Activated CD4-positive, CD25-positive, alpha-beta regulatory T cell treated with anti-CD3 and anti-CD28 coated beads, Interleukin-2, amount 50 U/mL, for 24 hours (primary cell): ENCODE results near the gene PTPRD.

Source experiments
- ATAC-seq, 2 donors: fragments of 150-1000 bp; cut with Tn5 transposase; one replicate each; pipeline ENCODE4 v1.10.0; 2021; ENCODE audit warnings: mild to moderate bottlenecking in 1 of 2, moderate library complexity in 1 of 2

The PTPRD gene

DNA sequence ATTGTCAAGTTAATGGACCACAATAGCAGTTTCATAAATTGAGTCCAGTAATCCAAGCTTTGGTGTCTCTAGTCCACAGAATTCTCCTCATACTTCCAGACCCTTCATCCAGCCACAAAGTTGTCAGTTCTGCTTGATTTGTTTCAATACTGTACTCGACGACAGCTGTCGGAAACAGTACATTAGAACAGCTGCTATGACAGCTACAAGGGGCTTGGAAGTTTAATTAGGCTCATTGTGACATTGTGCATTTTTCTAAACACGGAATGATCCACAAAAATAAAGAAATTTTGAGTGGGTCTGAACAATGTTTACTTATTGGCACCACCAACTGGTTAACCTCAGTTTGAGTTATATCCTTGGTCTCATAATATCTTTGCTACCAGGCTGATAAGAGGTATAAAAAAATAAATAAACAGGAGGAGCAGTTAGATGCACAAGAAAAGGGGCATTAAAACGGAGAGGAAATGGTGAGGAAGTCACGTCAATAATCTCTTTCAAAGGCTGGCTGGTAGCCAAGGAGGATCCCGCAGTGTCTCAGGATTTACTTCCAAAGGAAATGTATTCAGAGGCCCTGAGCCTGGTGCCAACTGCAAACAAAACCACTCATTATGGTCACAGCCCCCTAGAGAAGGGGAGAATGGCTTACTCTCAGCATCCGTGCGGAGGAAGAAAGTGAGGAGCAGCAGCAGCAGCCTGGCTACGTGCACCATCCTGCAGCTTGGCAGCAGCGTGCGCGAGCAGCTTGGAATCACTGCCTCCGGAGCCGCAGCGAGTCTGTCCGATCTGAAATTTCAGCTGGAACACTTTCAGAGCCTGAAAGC, 1879.5 kb downstream of the PTPRD start:
- ATAC-seq, result no peak

GRCh38 chr9:8732367-8733075, 1880.3 kb downstream of the PTPRD start:
- no peak for ATAC-seq

- ATAC-seq, result no peak
Observed at GRCh38 chr9:8730618-8731017, 1882.2 kb downstream of the PTPRD start.

- no peak for ATAC-seq
Observed at GRCh38 chr9:8728910-8729309, 1883.9 kb downstream of the PTPRD start.

DNA sequence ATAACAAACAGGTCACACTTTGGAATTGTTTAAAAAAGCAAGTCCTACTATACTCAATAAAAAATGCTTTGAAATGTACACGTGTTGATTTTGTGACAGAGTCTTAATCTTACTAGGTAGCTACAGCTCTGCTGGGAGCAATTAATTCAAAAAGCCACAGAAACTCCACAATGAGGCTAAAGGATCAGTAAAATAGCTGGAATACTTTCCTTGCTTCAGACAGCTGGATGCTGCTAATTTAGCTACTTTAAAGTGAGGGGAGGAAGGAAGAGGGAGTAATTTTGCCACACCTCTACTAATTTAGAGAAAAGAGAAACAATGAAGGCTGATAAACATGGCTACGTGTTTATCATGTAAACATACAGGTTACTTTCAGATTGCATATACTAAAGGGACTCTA, 1885.6 kb downstream of the PTPRD start:
- no peak for ATAC-seq

DNA sequence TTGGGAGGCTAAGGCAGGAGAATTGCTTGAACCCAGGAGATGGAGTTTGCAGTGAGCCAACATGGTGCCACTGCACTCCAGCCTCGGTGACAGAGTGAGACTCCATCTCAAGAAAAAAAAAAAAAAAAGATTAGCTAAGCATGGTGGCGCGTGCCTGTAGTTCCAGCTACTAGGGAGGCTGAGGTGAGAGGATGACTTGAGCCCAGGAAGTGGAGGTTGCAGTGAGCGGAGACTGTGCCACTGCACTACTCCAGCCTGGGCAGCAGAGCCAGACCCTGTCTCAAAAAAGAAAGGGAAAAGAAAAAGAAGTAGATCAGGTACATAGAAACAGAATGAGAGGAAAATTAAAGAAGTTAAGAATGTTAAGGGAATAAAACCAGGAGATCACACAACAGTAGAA, 1886.1 kb downstream of the PTPRD start:
- no peak for ATAC-seq

DNA sequence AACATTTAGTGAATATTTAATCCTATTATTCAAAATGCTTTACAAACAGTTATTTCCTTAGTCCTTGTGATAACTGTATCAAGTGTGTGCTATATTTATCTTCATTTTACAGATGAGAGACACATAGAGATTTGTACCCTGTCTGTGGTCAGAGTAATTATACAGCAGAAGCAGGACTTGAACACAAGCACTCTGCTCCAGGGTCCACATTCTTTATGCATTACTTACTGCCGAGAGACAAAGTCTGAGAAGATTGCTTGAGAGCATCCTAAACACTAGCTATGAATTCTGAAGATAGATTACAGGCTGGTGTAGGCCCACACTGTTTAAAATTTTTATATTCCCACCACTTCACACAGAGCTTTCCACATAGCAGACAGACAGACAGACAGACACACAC, 1887.2 kb downstream of the PTPRD start:
- no peak for ATAC-seq

GRCh38 chr9:8724284-8725018, 1888.4 kb downstream of the PTPRD start:
- ATAC-seq, result no peak

GRCh38 chr9:8723195-8723594, 1889.6 kb downstream of the PTPRD start:
- ATAC-seq, result no peak

- ATAC-seq, result no peak
Observed at GRCh38 chr9:8719833-8720486, 1892.8 kb downstream of the PTPRD start.

DNA sequence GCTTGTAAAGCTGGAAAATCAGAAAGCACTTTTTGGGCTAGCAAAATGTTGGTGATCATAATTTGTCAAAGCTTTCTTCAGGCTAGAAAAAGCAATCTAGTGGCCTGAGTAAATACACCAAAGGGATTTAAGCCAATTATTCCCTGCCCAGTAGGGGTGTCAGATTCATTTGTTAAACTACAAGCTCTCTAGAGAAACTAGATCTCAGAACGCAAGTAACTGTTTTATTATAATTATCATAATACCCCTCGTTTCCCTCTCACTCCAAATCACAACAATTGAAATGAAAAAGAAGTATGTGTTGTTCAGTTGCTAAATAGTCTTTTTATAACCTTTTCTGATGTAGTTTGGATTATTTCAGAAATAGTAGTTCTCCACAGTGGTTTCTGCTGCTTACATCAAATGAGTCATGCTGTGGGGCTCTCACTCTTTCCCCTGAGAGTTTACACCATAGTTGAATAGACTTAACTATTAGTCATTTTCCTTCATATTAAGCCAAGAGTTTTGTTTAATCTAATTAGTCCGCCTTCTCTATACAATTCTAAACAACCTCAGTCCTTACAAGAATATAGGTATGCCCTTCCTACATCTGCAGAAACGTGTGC, 1894.6 kb downstream of the PTPRD start:
- ATAC-seq, result no peak

- no peak for ATAC-seq
Observed at GRCh38 chr9:8717146-8717545, 1895.7 kb downstream of the PTPRD start.

DNA sequence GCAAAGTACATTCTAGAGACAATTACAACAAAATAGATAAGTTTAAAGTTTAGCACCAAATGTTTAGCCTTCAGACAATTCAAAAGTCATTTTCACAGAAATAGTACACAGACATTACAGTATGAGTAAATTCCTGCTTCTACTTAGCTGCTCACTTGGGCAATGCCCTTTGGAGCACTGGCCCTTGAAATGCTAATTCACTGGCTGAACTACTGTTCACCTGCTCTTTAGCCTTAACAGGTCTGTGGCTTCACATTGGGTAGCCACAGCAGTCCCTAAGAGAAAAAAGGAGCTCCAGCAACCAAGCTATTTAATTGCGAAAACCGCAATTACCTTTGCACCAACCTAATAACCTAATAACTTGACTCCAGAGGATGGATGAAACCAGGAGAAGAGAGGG, 1897.0 kb downstream of the PTPRD start:
- no peak for ATAC-seq

- ATAC-seq, result no peak
Observed at GRCh38 chr9:8713811-8714165, 1899.0 kb downstream of the PTPRD start.

DNA sequence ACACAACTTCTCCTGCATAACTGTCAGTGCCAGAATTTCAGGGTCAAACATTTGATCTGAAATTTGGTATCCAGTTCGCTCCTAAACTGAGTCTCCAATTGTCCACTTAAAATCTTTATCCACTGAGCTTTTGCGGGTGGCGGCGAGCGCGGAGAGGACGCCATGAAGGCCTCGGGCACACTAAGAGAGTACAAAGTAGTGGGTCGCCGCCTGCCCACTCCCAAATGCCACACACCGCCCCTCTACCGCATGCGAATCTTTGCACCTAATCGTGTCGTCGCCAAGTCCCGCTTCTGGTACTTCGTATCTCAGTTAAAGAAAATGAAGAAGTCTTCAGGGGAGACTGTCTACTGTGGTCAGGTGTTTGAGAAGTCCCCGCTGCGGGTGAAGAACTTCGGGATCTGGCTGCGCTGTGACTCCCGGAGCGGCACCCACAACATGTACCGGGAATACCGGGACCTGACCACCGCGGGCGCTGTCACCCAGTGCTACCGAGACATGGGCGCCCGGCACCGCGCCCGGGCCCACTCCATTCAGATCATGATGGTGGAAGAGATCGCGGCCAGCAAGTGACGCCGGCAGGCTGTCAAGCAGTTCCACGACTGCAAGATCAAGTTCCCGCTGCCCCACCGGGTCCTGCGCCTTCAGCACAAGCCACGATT, 1899.5 kb downstream of the PTPRD start:
- no peak for ATAC-seq

- no peak for ATAC-seq
Observed at GRCh38 chr9:8709731-8710130, 1903.1 kb downstream of the PTPRD start.

DNA sequence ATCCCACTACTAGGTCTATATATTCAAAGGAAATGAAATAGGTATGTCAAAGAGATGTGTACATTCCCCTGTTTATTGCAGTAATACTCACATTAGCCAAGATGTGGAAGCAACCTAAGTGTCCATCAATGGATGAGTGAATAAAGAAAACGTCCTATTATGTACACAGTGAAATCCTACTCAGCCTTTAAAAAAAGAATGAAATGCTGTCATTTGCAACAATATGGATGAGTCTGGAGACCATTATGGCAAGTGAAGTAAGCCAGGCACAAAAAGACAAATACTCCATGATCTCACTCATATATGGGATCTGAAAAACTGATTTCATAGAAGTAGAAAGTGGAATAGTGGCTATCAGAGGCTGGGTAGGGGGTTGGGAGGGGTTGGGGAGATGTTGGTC, 1904.1 kb downstream of the PTPRD start:
- ATAC-seq, result no peak

- ATAC-seq, result no peak
Observed at GRCh38 chr9:8706998-8707397, 1905.8 kb downstream of the PTPRD start.

DNA sequence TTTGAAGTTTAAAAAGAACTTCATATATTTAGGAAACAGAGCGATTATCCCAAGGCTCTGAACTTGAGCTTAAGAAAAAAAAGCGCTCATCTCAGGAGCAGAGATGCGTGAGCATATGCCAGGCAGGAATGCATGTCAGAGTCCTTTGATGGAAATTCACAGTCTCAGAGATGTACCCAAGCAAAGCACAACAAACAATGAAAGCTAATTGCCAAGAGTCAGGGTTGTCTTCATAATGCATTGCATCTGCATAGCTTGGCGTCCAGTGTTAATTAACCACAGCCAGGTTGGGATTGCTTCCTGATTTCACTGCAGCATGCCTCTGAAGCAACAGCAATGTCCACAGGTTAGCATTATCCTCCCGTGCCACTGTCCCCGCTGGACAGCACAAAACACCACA, 1906.3 kb downstream of the PTPRD start:
- ATAC-seq, result no peak

GRCh38 chr9:8705861-8706260, 1906.9 kb downstream of the PTPRD start:
- ATAC-seq, result no peak

DNA sequence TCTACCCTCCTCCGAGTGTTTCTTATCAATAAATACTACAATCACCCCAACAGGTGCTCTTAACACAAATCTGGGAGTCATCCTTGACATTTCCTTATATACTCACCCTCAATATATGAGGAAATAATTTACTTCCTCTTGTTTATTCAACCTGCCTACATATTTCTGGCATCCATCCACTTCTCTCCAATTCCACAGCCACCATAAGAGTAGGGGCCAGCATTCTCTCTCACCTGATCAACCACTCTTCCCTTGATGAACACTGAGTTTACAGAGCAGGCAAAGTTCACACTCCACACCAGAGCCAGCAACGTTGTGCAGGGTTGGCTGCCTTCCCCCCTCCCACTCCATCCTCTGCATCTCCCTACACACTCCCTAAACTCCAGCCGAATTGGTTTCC, 1908.9 kb downstream of the PTPRD start:
- no peak for ATAC-seq

DNA sequence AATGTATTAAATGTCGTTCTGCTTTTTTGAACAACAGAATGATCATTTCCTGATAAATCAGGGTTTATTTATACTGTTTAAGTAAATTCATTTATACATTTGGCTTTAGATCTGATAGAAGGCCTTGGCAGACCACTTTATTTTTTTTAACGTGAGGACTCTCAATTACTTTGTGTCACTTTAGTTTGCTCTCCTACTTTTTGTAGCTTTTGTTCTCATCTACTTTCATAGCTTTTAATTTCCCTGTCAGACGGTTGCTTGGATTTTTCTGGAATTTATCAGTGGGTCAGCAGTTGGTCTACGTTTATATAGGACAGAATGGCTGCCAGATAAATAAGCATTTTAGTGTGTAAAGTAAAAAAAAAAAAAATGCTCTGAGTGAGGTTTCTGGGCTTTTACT, 1910.9 kb downstream of the PTPRD start:
- ATAC-seq, result no peak
